Measurements from ENCODE around the gene ERC1.

- TF ChIP-seq POLR2AphosphoS5 (IDR thresholded peaks at IDR 0.05; ENCODE audit: borderline replicate concordance, low read depth, low read length) = no peak
- TF ChIP-seq EZH2 (IDR thresholded peaks at IDR 0.05) = no peak
Measured at GRCh38 chr12:1104088-1104800, 113.2 kb downstream of the ERC1 start.
